HG03432 (cell line): ENCODE data around the gene ATRNL1.

ENCODE experiments used
- ATAC-seq: cut with Tn5 transposase; IDR thresholded peaks from one replicate; pipeline ENCODE4 v1.9.1; 2021; ENCODE audit warnings: mild to moderate bottlenecking, moderate library complexity; ENCODE audit not compliant: unreplicated experiment

The ATRNL1 gene

DNA sequence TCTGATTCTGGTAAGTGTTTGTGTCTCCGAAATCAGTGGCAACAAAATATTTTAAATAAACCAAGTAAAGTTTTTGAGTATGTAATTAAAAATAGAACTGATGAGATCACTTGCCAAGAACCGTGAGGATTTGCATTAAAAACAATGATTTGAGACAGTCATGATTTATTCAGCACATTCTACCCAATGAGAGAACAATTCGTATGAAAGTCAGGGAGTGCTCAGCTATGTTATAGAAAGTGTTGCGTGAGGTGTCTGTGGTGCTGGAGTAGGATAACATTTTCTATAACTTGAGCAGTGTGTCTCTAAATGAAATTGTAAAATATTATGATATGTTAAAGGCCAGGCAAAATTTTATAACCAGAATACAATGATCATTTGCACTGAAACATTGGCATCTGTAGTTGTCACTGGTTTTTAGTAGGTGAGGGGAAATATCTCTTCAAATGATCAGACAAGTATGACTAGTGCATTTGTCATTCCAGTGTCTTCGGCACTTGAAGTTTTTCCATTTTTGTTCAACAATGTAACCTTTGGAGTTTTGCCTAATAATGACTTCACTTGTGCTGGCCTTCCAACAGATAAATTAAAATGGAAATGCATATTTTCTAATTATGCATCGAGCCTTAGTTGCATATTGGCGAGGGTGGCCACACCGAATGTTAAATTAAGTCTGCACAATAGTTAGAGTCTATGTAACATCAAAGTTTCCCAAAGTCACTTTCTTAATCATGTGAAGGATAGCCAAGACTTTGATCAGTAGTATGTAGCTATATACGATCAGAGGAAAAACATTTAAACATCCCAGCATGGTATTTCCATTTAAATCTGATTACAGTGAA is 844.0 kb downstream of the ATRNL1 start:
- ATAC-seq: no peak

DNA sequence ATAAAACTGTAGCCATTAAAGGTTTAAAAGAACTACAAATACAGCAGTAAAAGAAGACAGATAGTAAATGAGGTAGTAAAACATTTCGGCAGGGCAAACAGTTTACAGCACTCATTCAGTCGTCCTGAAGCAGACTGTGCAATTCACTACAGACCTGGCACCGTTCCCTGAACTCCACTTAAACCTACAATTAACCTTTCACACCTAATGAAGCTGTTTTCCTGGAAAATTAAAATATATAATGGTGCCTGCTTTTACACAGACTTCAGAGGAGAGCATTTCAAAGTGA is 844.5 kb downstream of the ATRNL1 start:
- ATAC-seq: no peak

DNA sequence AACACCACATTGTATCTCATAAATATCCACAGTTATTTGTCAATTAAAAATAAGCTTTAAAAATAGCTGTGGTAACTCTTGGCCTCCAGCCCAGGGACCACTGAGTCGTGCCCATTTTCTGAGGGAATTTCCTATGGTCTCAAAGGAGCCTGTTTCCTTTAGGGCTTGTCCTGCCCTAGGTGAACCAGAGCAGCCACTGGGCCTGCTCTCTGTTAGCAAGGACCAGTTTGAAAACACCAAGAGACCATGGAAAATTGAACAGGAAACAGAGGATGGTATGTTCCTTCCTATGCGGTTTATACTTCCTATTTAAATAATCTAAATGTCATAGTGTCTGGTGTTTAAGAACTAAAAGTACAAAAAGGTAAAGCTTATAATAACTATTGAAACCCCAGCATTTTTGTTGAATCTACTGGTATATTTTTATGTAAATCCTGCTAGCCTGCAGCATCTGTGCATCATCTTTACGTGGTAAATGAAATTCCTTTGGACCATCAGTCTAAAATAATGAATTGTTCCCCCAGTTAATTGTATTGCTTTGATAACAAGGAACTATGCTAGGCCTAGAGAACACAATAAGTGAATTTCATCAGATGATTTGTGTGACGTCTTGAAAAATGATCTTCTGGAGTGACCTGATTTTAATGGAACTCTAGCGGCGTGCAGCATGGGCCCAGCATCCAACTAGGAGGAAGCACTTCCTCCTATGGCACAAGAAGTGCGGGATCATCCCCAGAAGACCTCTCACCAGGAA is 846.1 kb downstream of the ATRNL1 start:
- ATAC-seq: no peak

DNA sequence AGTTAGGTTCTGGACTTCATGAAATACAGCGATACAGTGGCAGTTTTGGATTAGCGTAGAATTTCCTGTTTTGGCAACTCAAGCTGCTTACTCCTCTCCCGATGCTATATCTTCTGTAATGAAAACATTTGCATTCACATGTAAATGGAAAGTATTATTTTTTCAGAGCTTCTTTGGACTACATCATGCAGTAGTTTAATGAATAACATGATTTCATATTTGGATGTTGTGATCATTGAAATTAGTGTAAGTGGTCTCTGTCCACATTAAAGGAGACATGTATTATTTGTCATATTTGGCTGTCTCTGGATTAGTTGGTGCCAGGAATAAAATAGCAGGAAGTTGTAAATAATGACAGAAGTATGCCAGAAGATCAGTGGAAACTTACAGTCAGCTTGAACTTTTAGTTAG is 848.2 kb downstream of the ATRNL1 start:
- no peak for ATAC-seq

DNA sequence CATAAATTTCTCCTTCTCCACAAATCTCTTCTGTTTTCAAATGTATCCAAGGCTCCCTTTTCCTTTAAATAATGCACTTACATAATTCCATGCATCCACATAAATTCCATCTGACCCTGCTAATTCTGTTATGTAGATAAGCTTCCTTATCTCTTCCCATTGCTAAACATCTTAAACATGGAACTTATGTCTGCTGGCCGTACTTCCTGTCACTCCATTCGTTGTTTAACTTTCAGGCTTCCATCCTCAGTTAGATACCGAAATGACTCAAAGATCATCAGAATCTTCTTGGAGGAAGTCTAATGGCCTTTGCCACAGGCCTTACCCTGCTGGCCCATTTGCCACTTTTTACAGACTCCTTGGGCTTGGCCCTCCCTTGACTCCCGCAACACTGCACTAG is 848.9 kb downstream of the ATRNL1 start:
- ATAC-seq: no peak

DNA sequence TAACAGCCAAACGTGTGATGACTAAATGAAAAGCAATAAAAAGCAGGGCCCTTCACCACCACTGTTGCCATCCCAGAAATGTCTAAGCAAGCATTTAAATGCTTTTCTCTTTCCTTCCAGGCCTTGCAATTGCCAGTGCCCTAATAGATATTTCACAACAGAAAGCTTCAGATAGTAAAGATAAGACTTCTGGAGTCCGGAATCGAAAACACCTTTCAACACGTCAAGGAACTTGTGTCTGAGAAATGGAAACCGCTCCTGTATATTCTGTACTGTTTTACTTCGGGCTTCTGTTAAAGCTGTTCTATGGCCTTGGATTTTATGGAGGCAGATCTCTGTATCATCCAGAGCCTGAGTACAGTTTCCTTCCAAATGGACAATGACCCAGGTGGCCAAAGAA is 851.4 kb downstream of the ATRNL1 start:
- no peak for ATAC-seq

DNA sequence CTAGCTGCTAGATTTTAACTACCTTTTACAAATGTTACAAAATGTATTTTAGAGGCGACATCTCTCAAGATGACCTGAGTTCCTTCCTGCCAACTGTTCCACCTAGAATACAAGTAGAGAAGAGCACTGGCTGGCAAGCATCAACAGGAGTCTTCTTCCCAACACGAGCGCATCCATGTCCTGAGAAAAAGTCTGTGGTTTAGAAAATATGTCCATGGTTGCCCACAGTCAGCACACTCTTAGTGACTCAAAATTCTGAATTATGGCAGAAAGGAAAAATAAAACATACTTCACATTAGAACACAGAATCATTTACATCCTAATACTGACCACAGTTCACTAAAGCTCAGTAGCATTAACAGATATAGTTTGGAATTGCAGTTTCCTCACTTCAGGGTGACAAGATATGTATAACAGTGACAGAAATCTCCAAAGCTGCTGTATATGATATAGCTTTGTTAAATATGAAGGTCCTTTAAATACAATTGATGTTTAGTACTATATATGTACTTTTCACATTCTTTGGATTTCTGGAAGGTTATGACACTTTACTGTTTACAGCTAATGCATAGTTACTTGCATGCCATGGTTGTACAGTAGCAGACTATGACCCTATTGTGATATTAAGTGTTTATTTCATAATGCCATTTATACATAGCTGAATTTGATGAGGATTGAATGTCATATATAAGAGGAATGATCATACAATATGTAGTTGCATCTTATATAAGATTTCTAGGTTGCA is 852.7 kb downstream of the ATRNL1 start:
- ATAC-seq: no peak

DNA sequence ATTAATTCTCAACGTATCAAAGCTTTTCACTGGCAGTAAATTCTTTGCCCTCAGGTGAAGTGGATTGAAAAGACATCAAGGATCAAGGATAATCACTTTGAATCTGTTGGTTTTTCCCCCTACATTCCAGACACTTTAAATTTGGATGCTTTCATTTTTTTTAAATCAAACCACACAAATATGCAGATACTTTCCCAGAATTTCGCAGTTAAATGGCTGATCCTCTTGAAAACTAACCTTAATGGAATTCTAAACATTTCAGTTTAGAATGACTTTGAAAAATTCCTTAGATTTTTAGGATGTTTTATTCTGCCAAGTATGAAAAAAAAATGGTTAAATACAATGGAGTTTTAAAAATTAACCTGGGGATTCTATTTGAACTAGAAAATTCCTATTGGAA is 853.9 kb downstream of the ATRNL1 start:
- ATAC-seq: no peak

DNA sequence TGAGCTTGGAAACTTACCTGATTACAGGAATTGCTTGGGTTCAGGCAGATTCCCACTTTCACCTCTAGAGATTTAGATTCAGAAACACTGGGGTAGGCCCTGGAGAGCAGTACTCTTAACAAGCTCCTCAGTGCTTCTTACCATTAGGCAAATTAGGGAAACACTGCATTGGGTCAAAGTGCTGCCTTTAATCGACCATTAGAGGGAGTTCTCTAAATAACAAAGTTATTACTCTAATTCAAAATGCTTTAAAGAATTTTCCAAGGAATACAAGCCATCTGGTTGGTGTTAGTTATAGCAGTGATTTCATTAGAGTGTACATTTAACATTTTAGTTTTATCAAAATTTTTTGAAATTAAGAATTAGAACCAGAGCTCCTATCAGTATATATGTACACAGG is 855.3 kb downstream of the ATRNL1 start:
- no peak for ATAC-seq

DNA sequence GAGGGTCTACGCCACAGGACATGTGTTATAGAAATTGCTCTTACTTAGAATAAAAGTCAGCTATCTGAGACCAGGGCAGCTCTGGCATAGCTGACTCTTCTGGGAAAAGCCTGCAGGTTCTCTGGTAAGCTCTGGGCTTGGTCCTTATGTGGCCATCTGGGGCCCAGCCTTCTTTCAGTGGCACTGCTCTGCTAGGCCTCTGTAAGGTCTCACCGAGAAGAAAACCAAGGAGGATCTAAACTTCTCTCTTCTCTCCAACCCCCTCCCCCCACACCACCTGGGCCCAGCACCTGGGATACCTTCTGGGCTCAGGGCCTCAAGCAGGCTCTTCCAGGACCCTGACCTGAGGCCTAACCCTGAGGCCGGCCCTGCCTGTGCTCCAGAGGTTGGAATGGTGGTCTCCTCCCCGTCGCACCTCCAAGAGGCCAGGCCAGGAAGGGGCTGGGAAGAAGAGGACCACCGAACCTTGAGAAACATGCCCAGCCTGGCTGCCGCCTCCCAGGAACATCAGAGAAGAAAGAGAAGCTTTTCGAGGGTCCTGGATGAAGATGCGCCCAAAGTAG is 856.2 kb downstream of the ATRNL1 start:
- no peak for ATAC-seq

DNA sequence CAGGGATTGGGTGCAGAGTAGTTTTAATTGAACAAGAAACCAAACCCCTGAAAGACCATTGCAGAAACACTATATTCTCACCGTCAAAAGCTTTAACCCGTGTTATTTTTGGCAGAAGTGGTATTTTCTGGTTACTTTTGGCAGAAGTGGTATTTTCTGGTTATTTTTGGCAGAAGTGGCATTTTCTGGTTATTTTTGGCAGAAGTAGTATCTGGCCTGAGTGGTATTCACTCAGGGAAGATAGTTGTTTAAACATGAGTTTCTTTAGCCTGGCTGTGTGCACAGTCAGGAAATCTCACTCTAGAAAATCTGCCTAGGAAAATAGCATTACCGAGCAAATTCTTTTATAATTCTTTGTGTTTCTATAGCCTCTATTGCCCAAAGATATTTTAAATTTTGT is 857.2 kb downstream of the ATRNL1 start:
- ATAC-seq: no peak

DNA sequence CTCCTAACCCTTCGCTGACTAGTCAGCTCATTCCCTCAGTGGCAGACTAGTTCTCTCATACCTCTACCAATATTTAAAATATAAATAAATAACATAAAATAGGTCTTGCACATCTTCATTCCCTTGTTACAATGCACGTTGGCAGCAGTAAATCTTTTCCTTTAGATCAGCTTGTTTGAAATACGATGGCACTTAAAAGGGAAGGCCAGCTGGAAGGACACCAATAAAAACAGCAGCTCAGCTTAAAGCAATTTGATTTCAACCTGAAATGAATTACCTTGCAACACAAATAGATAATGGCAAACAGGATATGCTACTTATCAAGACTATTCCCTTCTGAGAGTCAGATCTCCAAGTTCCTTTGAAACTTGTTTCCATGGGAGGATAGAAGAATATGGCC is 858.1 kb downstream of the ATRNL1 start:
- ATAC-seq: no peak

DNA sequence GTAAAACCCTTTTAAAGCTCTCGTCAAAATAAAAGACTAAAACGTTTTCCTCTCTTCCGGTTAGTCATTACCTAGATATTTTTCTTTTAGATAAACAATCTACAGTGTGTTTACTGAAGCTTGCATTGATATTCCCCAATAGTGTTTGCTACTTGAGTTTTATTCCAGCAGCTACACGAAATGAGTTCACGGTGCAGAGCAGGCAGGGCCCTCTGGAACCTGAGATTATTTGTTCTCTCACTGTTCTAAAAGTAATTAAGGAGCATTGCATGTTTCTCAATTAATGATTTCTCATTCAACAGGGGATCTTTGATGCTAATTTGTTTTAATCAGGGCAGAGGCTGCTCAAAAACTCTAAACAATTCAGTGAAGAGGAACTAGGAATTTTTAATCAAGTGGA is 860.1 kb downstream of the ATRNL1 start:
- ATAC-seq: no peak

DNA sequence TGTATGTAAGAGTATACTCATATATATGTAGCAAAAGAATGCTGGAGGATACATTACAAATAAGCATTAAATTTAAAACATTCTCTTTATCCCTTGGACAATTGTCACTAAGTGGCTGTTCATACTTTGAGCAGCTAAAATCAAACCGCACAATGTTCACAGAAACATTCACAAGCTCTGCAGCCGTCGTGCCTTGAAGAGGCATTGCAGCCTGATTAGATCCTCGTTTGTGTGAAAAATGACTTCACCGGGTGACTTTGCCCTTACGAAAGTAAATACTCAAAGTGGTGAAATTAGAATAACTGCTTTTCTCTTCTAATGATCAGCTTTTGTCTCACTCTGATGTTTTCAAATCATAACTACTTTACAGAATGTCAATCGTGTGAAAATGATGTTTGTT is 860.8 kb downstream of the ATRNL1 start:
- no peak for ATAC-seq

DNA sequence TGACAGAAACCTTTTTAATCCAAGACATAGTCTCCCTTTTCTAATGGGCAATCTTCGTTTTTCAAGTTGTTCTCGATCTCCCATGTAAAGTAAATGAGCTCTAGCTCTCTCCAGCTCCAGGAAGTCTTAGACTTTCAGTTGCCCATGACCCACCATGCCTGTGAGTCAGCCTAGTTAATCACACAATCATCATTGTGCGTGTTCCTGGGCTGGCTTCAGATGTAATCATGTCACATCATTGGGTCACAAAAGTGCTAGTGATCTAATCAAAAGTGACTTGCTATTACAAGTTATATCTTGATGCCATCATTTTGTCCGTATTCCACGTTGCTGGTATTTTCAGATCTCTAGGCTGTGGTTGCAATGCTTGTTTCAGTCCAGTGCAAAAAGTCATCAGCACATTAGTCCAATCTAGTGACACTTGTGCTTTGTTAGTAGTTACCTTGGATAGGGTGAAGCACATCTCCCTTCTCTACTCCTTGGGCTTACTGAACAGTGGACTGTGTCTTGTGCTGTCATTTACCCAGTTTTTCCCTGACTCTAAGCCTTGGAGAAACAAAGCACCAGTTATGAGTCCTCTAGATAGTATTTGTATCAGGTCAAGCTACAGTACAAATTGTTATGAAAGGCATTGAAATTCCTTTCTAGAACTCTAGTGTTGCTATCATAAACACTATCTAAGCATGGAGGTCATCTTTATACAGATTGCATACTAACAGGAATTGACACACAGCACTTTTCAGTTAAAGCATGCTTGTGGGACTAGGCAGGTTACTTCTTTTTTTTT is 863.3 kb downstream of the ATRNL1 start:
- ATAC-seq: no peak

DNA sequence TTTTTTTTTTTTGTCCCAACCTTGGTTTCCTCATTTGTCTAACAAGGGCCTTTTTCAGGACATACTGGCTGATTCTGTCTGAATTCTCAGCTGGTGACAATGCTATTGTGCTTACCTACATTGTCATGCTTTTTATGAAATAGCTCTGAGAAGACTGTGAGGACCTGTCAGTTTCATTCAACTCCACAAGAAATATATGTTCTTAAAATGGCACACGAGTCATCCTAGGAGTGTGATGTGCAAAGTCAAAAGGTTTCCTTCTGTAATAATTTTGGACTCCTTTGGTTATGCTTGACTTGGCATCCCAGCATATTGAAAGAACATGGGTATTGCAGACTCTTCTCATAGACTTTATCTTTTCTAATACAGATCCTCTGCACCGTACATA is 863.8 kb downstream of the ATRNL1 start:
- ATAC-seq: no peak

DNA sequence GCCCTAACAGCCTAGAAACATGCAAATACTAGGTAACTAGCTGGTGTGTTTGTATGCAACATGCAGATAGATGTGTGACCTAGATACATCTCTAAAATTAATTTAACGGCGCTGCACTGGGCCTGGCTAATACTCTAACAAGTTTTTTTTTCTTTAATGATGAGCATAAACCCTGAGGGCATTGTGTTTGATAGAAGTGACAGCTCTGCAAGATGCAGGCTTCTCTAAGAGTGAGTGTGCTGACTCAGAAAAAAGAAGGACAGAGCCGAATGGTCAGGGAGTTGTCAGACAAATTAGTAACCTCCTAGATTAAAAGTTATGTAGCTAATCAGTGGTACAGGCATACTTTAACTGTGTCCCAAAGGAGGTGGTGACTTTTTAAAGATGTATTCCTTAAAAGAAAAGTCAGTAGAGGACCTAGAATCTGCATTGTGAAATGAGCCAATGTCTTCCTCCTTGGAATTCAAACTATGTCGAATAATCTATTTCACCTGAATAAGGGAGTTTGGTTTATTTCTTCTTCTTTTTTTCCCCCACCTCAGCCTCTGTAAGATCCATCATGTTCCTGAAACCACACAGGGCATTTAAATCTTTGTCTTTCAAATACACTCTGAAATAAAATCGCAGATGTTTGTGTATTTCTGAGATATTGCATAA is 864.7 kb downstream of the ATRNL1 start:
- no peak for ATAC-seq

DNA sequence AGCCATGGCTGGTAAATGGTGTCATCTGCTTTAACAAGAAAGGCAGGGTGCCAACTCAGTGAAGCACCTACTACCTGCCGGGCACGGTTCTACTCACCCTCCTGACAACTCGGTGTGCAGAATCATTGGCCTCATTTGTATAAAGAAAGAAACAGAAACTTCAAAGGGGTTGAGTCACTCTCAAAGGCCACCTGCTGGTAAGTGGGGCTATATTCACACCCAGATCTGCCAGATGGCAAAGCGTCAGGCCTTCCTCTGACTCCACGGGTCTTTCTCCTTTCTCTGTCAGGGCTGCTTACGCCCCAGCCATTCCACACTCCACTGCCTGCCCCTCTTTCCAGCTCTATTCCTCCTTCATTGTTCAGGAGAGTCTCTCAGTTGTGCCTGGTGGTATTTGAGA is 870.7 kb downstream of the ATRNL1 start:
- no peak for ATAC-seq

DNA sequence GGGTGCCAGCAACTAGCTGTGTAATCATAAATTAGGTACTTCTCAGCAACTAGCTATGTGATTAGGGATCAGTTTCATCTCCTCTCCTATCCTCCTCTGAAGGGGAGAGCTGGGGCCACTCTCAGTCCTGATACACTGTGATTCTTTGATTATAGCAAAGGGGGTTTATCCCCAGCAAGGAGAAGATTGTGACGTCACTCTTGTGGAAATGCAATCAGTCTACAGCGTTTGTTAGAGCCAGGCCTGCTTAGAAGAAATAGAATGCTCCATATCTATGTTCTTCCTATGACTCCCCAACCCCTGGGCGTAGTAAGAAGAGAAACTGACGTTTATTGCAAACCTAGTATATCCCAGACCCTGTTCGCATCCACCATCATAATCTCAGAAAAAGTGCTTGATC is 871.7 kb downstream of the ATRNL1 start:
- ATAC-seq: no peak

DNA sequence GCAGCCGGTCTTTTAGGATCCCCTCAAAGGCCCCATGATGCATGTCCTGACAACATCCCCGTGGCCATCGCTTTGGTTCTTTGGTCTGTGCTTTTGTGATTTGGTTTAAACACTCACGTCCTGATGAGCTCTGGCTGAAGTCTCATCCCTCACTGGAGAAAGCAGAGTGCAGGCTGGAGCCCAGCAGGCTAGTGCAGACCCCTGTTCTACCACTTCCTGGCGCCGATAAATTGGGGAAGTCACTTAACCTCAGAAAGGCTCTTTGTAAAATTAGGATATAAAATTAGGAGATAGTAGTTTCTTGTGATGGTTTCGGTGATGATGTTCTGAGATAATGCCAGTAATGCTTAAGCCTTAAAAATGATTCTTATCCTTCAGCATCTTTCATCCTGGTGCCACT is 872.2 kb downstream of the ATRNL1 start:
- no peak for ATAC-seq
